K562 (cell line): Measurements from ENCODE around the gene CD46. TPM values are rescaled to one million over a fixed set of nuclear protein-coding genes. Genes with fewer than 3 reads are reported as not detected.

Experiments used
- ATAC-seq: fragments of 200-7000 bp; cut with Tn5 transposase; 3 replicates; pipeline ENCODE4 v1.9.1; 2020; ENCODE audit warnings: moderate library complexity
- BruUV-seq: library from RNA; stranded (reverse); fragments of 400-500 nt; replicated peaks from 2 replicates; lab custom pipeline; 2021; lab: Mats Ljungman, UMichigan
- CTCF ChIA-PET: fragments of 300-600 bp; formaldehyde crosslinking; extraction: SDS; loops from one replicate; lab custom pipeline; 2021; ENCODE audit warnings: low intra/inter-chr PET ratio; lab: Yijun Ruan, JAX
- POLR2A ChIA-PET: fragments of 300-600, 350-650 bp; sonication (Branson Sonifier 250); formaldehyde crosslinking; extraction: SDS; loops from one replicate; lab custom pipeline; 2021; ENCODE audit warnings: antibody characterized with exemption, inconsistent platforms; lab: Yijun Ruan, JAX
- DNase-seq, 4 experiments: peaks; one replicate each; pipeline versions ENCODE4 v3.0.0 to v3.0.0-alpha.2; 2011 to 2018; ENCODE audit warnings: low spot score in 3 of 4, mixed read lengths in 3 of 4; ENCODE audit errors: extremely low read depth in 1 of 4
- FAIRE-seq: peaks from 2 replicates; lab custom pipeline; 2011; peaks lifted over from hg19 to GRCh38; lab: Jason Lieb, UNC
- H2AFZ ChIP-seq: 2 replicates; pipeline ENCODE4 v1.6.0; 2011; ENCODE audit warnings: low read depth, low read length, control low read depth, inconsistent platforms
- H3K27ac ChIP-seq: fragments of 200-600 bp; 3 replicates; pipeline ENCODE4 v1.8.0; 2011; ENCODE audit warnings: low read depth, mild to moderate bottlenecking, control low read depth, inconsistent platforms, low read length, moderate library complexity, mixed read lengths; ENCODE audit errors: extremely low read depth
- H3K27me3 ChIP-seq, 2 experiments: fragments of 300-600 bp in 1 of 2; 2 replicates in 1 of 2; 3 replicates in 1 of 2; pipeline versions ENCODE4 v1.6.0 to v1.8.0; 2011; ENCODE audit warnings: inconsistent platforms in 2 of 2, low read length in 2 of 2, mild to moderate bottlenecking in 1 of 2, mixed read lengths in 1 of 2, moderate library complexity in 1 of 2; ENCODE audit not compliant: control insufficient read depth in 2 of 2, insufficient read depth in 2 of 2
- H3K36me3 ChIP-seq: fragments of 300-600 bp; 3 replicates; pipeline ENCODE4 v1.8.0; 2011; ENCODE audit warnings: mild to moderate bottlenecking, low read length, inconsistent platforms; ENCODE audit not compliant: control insufficient read depth, insufficient read depth
- H3K4me1 ChIP-seq, 2 experiments: fragments of 200-600 bp in 1 of 2; replicated peaks in 1 of 2; 2 replicates in 1 of 2; 3 replicates in 1 of 2; pipeline versions ENCODE4 v1.5.1 to v1.8.0; 2011; ENCODE audit warnings: inconsistent platforms in 2 of 2, low read length in 2 of 2, mild to moderate bottlenecking in 1 of 2, mixed read lengths in 1 of 2, moderate library complexity in 1 of 2; ENCODE audit not compliant: control insufficient read depth in 2 of 2, insufficient read depth in 2 of 2
- H3K4me2 ChIP-seq: 2 replicates; pipeline ENCODE4 v1.6.1; 2011; ENCODE audit warnings: low read length, control low read depth, inconsistent platforms, mixed read lengths; ENCODE audit not compliant: insufficient read depth
- H3K4me3 ChIP-seq: fragments of 200-600 bp; sonication (generic), shearing (Covaris generic); 2 replicates; pipeline ENCODE4 v1.5.1; 2016; ENCODE audit warnings: control low read depth, inconsistent platforms
- H3K79me2 ChIP-seq: fragments of 200-600 bp; 3 replicates; pipeline ENCODE4 v1.8.0; 2011; ENCODE audit warnings: low read length, inconsistent platforms; ENCODE audit not compliant: control insufficient read depth, insufficient read depth
- H3K9ac ChIP-seq, 2 experiments: 2 replicates each; pipeline versions ENCODE4 v1.6.0 to v1.6.1; 2011; ENCODE audit warnings: low read depth in 2 of 2, low read length in 2 of 2, control low read depth in 1 of 2, inconsistent platforms in 1 of 2, mild to moderate bottlenecking in 1 of 2, mixed read lengths in 1 of 2; ENCODE audit not compliant: insufficient read depth in 1 of 2
- H3K9me1 ChIP-seq: one replicate; pipeline ENCODE4 v1.6.0; 2011; ENCODE audit warnings: inconsistent platforms, mild to moderate bottlenecking, low read length, moderate library complexity; ENCODE audit not compliant: control insufficient read depth, insufficient read depth
- H3K9me3 ChIP-seq: replicated peaks from 2 replicates; pipeline ENCODE4 v1.5.1; 2011; ENCODE audit warnings: low read depth, low read length, inconsistent platforms; ENCODE audit not compliant: control insufficient read depth, insufficient read depth
- H4K20me1 ChIP-seq: replicated peaks from 2 replicates; pipeline ENCODE4 v1.6.1; 2011; ENCODE audit warnings: low read length, inconsistent platforms, mixed read lengths; ENCODE audit not compliant: control insufficient read depth, insufficient read depth
- FOSL1 ChIP-seq: fragments of 200-800 bp; sonication (Bioruptor generic); conservative IDR thresholded peaks from 2 replicates; pipeline ENCODE4 v1.6.1; 2016; ENCODE audit warnings: missing genetic modification characterization, missing compliant biosample characterization
- FOXA1 ChIP-seq: fragments of 450-650 bp; IDR thresholded peaks from 2 replicates; pipeline ENCODE4 v1.6.1; 2016; ENCODE audit warnings: mild to moderate bottlenecking, borderline replicate concordance
- FOXA3 ChIP-seq, 2 experiments: fragments of 450-650 bp in 1 of 2; sonication (generic) in 1 of 2; formaldehyde crosslinking; IDR thresholded peaks in 1 of 2; conservative IDR thresholded peaks in 1 of 2; 2 replicates each; pipeline versions ENCODE4 v1.4.0 to v1.8.0; 2020 to 2022; ENCODE audit warnings: mild to moderate bottlenecking in 2 of 2, missing genetic modification reagents in 1 of 2
- FOXK2 ChIP-seq, 2 experiments: fragments of 450-650 bp; IDR thresholded peaks in 1 of 2; conservative IDR thresholded peaks in 1 of 2; 2 replicates each; pipeline ENCODE4 v1.6.1; 2016; ENCODE audit warnings: low read depth in 2 of 2, mild to moderate bottlenecking in 1 of 2
- MAFF ChIP-seq: IDR thresholded peaks from 2 replicates; pipeline ENCODE4 v1.6.1; 2012; ENCODE audit warnings: low read length, improper control_type of control experiment
- MAFG ChIP-seq: fragments of 450-650 bp; conservative IDR thresholded peaks from 2 replicates; pipeline ENCODE4 v1.6.1; 2016; ENCODE audit warnings: missing genetic modification characterization, missing compliant biosample characterization
- MAFK ChIP-seq: IDR thresholded peaks from 2 replicates; pipeline ENCODE4 v1.6.1; 2011; ENCODE audit warnings: low read length, improper control_type of control experiment
- MEIS2 ChIP-seq: fragments of 450-650 bp; IDR thresholded peaks from 2 replicates; pipeline ENCODE4 v1.6.1; 2014; ENCODE audit warnings: mild to moderate bottlenecking; ENCODE audit not compliant: partially characterized antibody
- NFE2 ChIP-seq: IDR thresholded peaks from 2 replicates; pipeline ENCODE4 v1.6.1; 2014; ENCODE audit warnings: antibody characterized with exemption, low read depth
- NFYB ChIP-seq: IDR thresholded peaks from 2 replicates; pipeline ENCODE4 v1.6.1; 2011; ENCODE audit warnings: mild to moderate bottlenecking, moderate library complexity; ENCODE audit not compliant: insufficient read length; ENCODE audit errors: extremely low read depth
- PBX2 ChIP-seq, 2 experiments: IDR thresholded peaks in 1 of 2; conservative IDR thresholded peaks in 1 of 2; 2 replicates each; pipeline ENCODE4 v1.6.1; 2016; ENCODE audit warnings: low read depth in 2 of 2, mild to moderate bottlenecking in 1 of 2, missing compliant biosample characterization in 1 of 2, missing genetic modification characterization in 1 of 2, moderate library complexity in 1 of 2
- SMARCA4 ChIP-seq: fragments of 450-650 bp; IDR thresholded peaks from 2 replicates; pipeline ENCODE4 v1.6.1; 2016
- SMARCA5 ChIP-seq: fragments of 450-650 bp; IDR thresholded peaks from 2 replicates; pipeline ENCODE4 v1.6.1; 2016
- SRF ChIP-seq, 2 experiments: fragments of 250-450, 450-650 bp in 1 of 2; sonication (Bioruptor Pico) in 1 of 2; sonication (generic) in 1 of 2; formaldehyde crosslinking; IDR thresholded peaks; 2 replicates each; pipeline versions ENCODE4 v1.5.0 to v1.5.1; 2020 to 2022; ENCODE audit warnings: mild to moderate bottlenecking in 1 of 2, missing genetic modification reagents in 1 of 2
- SRSF3 ChIP-seq: fragments of 200-400 bp; formaldehyde crosslinking; IDR thresholded peaks from 2 replicates; pipeline ENCODE4 v1.6.1; 2016; ENCODE audit warnings: mild to moderate bottlenecking, low read length, moderate library complexity; ENCODE audit not compliant: insufficient read depth
- SRSF7 ChIP-seq: fragments of 200-400 bp; formaldehyde crosslinking; optimal IDR thresholded peaks from 2 replicates; pipeline ENCODE3; 2017; ENCODE audit warnings: mild to moderate bottlenecking, low read depth, low read length
- TBL1XR1 ChIP-seq, 2 experiments: IDR thresholded peaks; 2 replicates each; pipeline ENCODE4 v1.6.1; 2012; ENCODE audit warnings: improper control_type of control experiment in 2 of 2, low read length in 2 of 2, mild to moderate bottlenecking in 1 of 2
- ZNF316 ChIP-seq: fragments of 450-650 bp; IDR thresholded peaks from 2 replicates; pipeline ENCODE4 v1.6.1; 2016
- ZNF41 ChIP-seq: fragments of 250-450 bp; sonication (Bioruptor Pico); conservative IDR thresholded peaks from 2 replicates; pipeline ENCODE4 v1.4.0; 2020; ENCODE audit warnings: mild to moderate bottlenecking
- ZNF785 ChIP-seq: fragments of 250-450 bp; sonication (Bioruptor Pico); IDR thresholded peaks from 2 replicates; pipeline ENCODE4 v1.4.0; 2020; ENCODE audit warnings: mild to moderate bottlenecking
- WGBS: fragments of 100-300 bp; shearing (Covaris generic); methylation state at CpG from one replicate; pipeline ENCODE4 v1.1.6; 2016; ENCODE audit warnings: low coverage, mixed read lengths; ENCODE audit not compliant: insufficient coverage; ENCODE audit errors: missing lambda C conversion rate; 5-methylcytosine and 5-hydroxymethylcytosine counted together
- in situ Hi-C: fragments of 300-500 bp; cut with MboI; formaldehyde crosslinking; loops from 4 replicates; pipeline ENCODE4 v1.15.0; 2018; ENCODE audit warnings: inconsistent platforms, mixed read lengths
- intact Hi-C: fragments of 100-400 bp; cut with micrococcal nuclease; formaldehyde crosslinking; loops from 2 replicates; pipeline ENCODE4 v1.14.2; 2022
- polyA plus RNA-seq, 8 experiments: library from polyadenylated mRNA; depleted of rRNA in 4 of 8; stranded (reverse) in 5 of 8; unstranded in 3 of 8; fragments of >200 nt; fragmentation: Nextera tagmentation in 2 of 8; fragmentation: Illumina TruSeq in 1 of 8; extraction: Ambion mirVana in 2 of 8; extraction: Trizol in 1 of 8; gene quantifications; 2 replicates each; pipeline versions ENCODE4 v1.2.1 to v1.2.3, GENCODE V29; 2011 to 2014; ENCODE audit warnings: inconsistent platforms in 1 of 8, missing spikeins in 1 of 8
- total RNA-seq, 7 experiments: library from RNA; depleted of rRNA in 6 of 7; stranded (reverse); fragments of >200 nt in 6 of 7; fragmentation: Illumina TruSeq in 2 of 7; extraction: Trizol in 2 of 7; gene quantifications; 2 replicates each; pipeline versions ENCODE4 v1.2.1 to v1.2.3, GENCODE V29; 2011 to 2021; ENCODE audit warnings: low replicate concordance in 1 of 7

CD46 gene
- total and polyA plus RNA-seq, 9 of the 15 experiments (the other 6 are each of a cell fraction or from before 2014, with no cell fraction given), result 87.9 to 374 (median 156) TPM

- H3K9ac ChIP-seq, result peak overlapping the region; percentile 63 to 82; a peak in 3 of 4 replicates
- peaks cover 47 to 65% of the 10 kb centered on the region in 2 experiments for H3K4me1 ChIP-seq
- in situ Hi-C loops, result loop anchor here (5.0 to 10.0 kb wide), 3 partner anchors 47 to 1830 kb away; partner anchors contain the start of gene LAMB3
- FAIRE-seq, result peak; percentile 73
- 47% methylated on average over 6 of the region's 6 CpGs for WGBS
- no peaks in the 10 kb centered on the region for H3K36me3 ChIP-seq
- no peaks in the 10 kb centered on the region for H3K9me1 ChIP-seq
- no peak for ATAC-seq
- H3K79me2 ChIP-seq, result peaks cover 23% of the 10 kb centered on the region
- ChIA-PET POLR2A (interaction anchor here (0.7 to 2.7 kb wide), 4 partner anchors 10 to 174 kb away, joined by 3 to 9 read pairs (median 6); no protein-coding TSS in a partner anchor), CTCF (no interaction called here)
- H2AFZ ChIP-seq, result no peak overlapping the region
- no peaks in the 10 kb centered on the region for H3K27me3 ChIP-seq
- no peaks in the 10 kb centered on the region for H4K20me1 ChIP-seq
- no peaks in the 10 kb centered on the region for H3K9me3 ChIP-seq
- no TSS peak for BruUV-seq
- H3K27ac ChIP-seq, result peak overlapping the region; percentile 82; the same call in 2 of the 3 replicates
- intact Hi-C loops, result no loop called here
- H3K4me2 ChIP-seq, result peak overlapping the region; percentile 86
- no peak overlapping the region for H3K4me3 ChIP-seq
- peak in 1 of 4 experiments; percentile 65 for DNase-seq
- TF ChIP-seq ZNF41 (CRISPR knock-in tag) (no peak), ZNF785 (CRISPR knock-in tag) (no peak), FOSL1 (peak; percentile 59), SMARCA5 (no peak), SRSF3 (no peak), NFYB (no peak), SMARCA4 (peak; percentile 36; the same call in 1 of the 2 replicates), MAFF (peak; percentile 75; the same call in 1 of the 2 replicates), TBL1XR1 (IDR thresholded peaks at IDR 0.05; ENCODE audit: low read length in 2 of 2) (no peak), NFE2 (peak; percentile 87), FOXK2 (conservative IDR thresholded peaks at IDR 0.05 in 1 of 2, IDR thresholded peaks at IDR 0.05 in 1 of 2; ENCODE audit: low read depth in 2 of 2) (peak in 1 of 2 experiments; percentile 57; a peak in 1 of 4 replicates), PBX2 (CRISPR knock-in tag; IDR thresholded peaks at IDR 0.05; ENCODE audit: low read depth) (no peak), PBX2 (tag; conservative IDR thresholded peaks at IDR 0.05; ENCODE audit: low read depth) (peak; percentile 39; the same call in 1 of the 2 replicates), SRF (CRISPR knock-in tag; IDR thresholded peaks at IDR 0.05) (no peak), ZNF316 (peak; percentile 90), MAFG (peak; percentile 84), FOXA3 (CRISPR knock-in tag; conservative IDR thresholded peaks at IDR 0.05 in 1 of 2, IDR thresholded peaks at IDR 0.05 in 1 of 2) (peak in 1 of 2 experiments; percentile 32; a peak in 1 of 4 replicates), FOXA1 (no peak), SRSF7 (no peak), MEIS2 (peak; percentile 61), MAFK (peak; percentile 69; the same call in 1 of the 2 replicates)
Measured at GRCh38 chr1:207824691-207825408, 73.0 kb downstream of the CD46 start.
